Measurements from ENCODE around the gene SH3BP1.

SH3BP1 gene

DNA sequence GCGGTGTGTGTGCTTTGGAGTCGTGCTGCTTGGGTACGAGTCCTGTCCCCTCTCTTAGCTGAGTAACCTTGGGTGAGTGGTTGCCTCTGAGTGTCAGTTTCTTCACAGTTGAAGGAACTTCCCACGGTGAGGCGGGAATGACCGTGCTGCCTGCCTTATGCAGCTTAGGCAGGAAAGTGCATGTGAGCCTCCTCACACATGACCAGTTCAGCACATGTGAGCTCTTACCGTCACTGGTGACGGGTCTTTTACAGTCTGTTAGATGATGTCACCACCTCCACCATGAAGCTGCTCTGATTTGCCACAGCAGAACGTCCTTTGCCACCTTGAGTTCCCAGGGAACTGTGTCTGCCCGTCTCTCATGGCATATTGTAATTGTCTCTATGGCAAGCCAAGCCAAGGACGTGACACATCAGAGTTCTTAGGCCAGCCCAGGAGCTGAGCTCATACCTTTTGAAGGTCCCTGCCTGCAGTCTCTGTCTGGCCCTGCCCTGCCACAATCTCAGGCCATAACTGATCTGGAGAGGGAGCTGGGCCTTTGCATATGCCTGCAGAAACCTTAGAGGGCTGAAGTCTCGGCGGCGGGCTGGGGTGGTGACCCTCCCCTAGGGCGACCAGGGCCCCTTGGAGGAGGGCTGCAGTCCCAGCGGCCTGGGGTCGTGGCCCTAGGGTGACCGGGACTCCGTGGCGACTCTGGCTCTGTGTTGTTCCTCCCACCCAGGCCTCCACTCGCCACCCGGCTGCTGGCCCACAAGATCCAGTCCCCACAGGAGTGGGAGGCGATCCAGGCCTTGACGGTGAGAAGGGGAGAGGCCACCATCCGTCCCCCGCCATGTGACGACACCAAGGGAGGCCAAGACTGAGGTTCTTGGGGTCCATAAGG is 23.0 kb upstream of the SH3BP1 start:
- DNase-seq: no peak

DNA sequence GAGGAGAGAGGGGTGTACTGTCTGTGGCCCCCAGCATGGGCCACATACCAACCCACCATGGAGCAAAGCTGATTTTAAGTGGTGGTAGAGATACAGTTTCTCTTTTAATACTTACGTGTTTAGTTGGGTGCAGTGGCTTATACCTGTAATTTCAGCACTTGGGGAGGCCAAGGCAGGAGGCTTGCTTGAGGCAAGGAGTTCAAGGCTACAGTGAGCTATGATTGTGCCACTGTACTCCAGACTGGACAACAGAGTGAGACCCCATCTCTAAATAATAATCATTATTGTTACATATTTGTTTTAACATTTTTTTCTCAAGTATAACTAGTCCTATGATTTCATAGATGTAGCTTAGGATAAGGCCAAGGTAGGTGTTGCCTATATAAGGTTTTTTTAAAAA is 22.0 kb upstream of the SH3BP1 start:
- no peak for DNase-seq

- no peak for DNase-seq
Measured at GRCh38 chr22:37618072-37618656, 21.3 kb upstream of the SH3BP1 start.

GRCh38 chr22:37618674-37619073 is 20.8 kb upstream of the SH3BP1 start:
- no peak for DNase-seq

DNA sequence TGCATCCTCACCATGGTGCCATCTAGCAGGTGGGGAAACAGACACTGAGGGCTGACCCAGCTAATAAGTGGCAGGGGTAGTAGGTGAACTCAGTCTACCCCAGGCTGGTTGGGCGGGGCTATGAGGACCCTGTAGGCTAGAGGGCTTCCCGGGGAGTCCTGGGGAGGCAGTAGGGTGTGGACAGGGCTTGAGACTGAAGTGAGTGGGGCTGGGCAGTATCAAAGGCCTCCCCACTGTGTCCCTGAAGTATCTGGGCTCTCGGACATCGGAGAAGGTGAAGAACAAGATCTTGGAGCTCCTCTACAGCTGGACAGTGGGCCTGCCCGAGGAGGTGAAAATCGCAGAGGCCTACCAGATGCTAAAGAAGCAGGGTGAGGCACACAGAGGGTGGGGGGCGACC is 19.5 kb upstream of the SH3BP1 start:
- DNase-seq: no peak

- no peak for DNase-seq
Measured at GRCh38 chr22:37621352-37621860, 18.1 kb upstream of the SH3BP1 start.

DNA sequence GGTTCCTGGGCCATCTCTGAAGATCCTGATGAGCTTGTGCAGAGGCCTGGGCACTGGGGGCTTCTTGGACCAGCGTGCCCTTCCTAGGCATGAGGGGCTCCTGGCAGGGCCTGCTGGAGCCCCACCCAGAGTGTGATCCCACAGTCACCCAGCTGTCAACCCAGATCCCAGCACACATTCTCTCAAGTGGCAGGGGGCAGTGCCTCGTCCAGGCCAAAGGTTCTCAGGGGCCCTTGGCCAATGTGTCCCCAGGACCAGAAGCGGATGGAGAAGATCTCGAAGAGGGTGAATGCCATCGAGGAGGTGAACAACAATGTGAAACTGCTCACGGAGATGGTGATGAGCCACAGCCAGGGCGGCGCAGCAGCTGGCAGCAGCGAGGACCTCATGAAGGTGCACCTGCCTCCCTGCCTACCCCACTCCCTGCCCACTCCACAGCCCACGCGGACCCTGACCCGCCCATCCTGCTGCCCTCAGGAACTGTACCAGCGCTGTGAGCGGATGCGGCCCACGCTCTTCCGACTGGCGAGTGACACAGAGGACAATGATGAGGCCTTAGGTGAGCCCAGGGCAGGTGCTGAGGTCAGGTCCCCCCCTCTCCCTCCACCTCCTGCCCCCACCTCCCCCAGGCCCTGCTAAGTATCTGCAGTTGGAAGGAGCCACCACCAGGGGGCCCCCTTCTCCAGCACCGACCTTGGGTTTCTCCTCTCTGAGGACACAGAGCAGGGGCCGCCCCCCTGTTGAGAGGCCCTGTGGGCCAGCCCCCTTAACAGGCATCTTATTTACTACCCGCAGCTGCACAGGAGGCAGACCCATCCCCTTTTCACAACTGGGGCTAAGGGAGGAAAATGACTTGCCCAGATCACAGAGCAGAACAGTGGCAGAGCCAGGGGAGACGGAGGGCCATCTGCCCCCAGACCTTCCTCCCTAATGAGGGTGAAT is 16.1 kb upstream of the SH3BP1 start:
- DNase-seq: peak; percentile 91

GRCh38 chr22:37624017-37624365 is 15.5 kb upstream of the SH3BP1 start:
- DNase-seq: no peak

DNA sequence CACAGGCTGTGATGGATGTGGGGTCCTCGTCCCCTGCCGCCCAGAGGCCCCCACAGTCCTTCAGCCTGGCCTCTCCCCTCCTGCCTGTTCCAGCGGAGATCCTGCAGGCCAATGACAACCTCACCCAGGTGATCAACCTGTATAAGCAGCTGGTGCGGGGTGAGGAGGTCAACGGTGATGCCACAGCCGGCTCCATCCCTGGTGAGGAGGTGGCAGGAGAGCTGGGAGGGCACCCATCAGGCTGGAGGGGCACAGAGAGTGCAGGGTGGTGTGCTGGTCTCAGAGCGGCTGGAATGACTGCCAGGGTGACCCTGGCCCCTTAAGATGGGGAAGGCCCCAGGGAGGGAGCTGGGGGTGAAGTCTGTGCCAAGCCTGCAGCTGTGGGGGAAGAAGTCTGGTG is 14.6 kb upstream of the SH3BP1 start:
- DNase-seq: no peak

DNA sequence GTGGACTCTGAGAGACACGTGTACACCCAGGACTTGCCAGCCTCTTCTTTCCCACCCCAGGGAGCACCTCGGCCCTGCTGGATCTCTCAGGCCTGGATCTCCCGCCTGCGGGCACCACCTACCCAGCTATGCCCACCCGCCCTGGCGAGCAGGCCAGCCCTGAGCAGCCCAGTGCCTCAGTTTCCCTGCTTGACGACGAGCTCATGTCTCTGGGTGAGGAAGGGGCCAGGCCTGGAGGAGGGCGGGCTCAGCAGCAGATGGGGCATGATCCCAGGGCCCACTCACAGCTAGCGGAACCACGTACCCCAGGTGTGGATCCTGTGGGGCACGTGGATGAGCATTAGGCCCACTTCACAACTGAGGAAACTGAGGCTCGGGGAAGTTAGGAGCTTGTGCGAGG is 13.7 kb upstream of the SH3BP1 start:
- no peak for DNase-seq

GRCh38 chr22:37626144-37626543 is 13.3 kb upstream of the SH3BP1 start:
- DNase-seq: no peak

DNA sequence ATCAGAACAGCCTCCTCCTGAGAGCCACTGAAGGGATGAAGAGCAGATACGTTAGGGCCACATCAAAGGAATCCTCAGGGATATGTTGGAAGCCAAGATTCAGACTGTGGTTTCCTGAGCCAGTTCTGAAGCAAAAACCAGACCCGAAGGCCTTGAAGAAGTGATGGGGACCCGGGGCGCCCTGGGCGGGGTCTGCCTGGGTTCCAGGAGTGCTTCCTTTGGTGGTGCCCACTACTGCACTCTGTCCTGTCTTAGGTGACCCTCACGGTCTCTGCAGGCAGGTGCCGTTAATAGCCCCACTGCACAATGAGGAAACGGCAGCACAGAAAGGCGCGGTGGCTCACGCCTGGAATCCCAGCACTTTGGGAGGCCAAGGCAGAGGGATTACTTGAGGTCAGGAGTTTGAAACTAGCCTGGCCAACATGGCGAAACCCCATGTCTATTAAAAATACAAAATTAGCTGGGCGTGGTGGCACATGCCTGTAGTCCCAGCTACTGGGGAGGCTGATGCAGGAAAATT is 12.9 kb upstream of the SH3BP1 start:
- DNase-seq: no peak

GRCh38 chr22:37627121-37627520 is 12.3 kb upstream of the SH3BP1 start:
- DNase-seq: no peak

GRCh38 chr22:37627545-37627944 is 11.9 kb upstream of the SH3BP1 start:
- DNase-seq: no peak

GRCh38 chr22:37628830-37629229 is 10.6 kb upstream of the SH3BP1 start:
- DNase-seq: no peak

- no peak for DNase-seq
Measured at GRCh38 chr22:37629928-37630327, 9.5 kb upstream of the SH3BP1 start.

GRCh38 chr22:37630839-37631435 is 8.5 kb upstream of the SH3BP1 start:
- no peak for DNase-seq

DNA sequence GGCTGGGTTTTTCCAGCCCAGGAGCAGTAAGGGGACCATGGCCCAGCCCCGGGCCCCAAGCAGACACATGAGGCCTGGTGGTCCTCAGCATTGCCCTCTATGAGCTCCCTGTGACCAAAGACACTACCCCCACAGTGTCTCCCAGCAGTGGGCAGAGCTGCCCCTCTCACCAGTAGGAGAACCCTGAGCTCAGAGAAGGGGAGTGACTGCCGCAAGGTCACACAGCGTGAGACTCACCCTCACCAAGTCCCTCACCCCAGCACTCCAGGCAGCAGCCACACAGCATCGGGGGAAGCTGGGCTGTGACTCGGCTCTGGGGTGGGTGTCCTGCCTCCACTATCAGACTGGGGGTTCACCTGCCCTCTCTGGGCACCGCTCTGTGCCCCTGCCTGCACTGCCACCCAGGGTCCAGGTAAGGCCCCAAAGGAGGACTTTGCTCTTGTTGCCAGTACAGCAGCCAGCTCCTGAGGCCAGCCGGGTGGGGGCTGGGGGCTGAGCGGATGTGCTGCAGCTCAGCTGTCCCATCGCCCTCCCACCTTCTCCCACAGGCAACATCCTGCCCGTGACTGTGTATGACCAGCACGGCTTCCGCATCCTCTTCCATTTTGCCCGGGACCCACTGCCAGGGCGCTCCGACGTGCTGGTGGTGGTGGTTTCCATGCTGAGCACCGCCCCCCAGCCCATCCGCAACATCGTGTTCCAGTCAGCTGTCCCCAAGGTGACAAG is 7.9 kb upstream of the SH3BP1 start:
- DNase-seq: no peak

GRCh38 chr22:37632174-37633088 is 7.0 kb upstream of the SH3BP1 start:
- peak; percentile 73 for DNase-seq

DNA sequence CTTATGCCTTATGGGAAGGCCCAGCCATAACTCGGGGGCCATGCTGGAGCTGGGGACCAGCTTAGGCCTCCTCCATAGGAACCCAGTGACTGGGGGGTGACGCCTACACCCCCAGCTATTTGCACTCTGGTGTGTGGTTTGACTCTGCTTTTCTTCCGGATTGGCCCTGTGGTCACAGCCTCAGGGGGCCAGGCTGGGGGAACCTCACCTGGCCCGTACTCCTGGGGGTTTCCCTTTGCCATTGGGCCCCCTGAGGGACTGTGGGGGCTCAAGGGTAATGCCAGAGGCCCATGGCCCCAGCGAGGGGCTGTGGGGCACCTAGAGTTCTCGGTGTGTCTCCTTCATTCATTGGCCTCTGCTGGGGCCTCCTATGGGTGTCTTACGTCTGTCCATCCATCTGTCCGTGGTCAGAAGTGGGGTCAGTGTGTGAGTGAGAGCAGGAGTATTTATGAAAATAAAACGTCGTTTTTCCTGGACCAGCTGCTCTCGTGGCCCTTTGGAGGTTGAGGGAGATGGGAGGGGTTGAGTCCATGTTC is 6.3 kb upstream of the SH3BP1 start:
- DNase-seq: peak; percentile 81

All from activated CD8-positive, alpha-beta memory T cell treated with anti-CD3 and anti-CD28 coated beads, Interleukin-2, amount 50 U/mL, for 48 hours (primary cell).